K562 (cell line): ENCODE data around the gene SLC24A3. TPM values are rescaled to one million over a fixed set of nuclear protein-coding genes. Genes with fewer than 3 reads are reported as not detected.

Experiments used
- ATAC-seq: fragments of 200-7000 bp; cut with Tn5 transposase; 3 replicates; pipeline ENCODE4 v1.9.1; 2020; ENCODE audit warnings: moderate library complexity
- BruUV-seq: library from RNA; stranded (reverse); fragments of 400-500 nt; replicated peaks from 2 replicates; lab custom pipeline; 2021; lab: Mats Ljungman, UMichigan
- CTCF ChIA-PET: fragments of 300-600 bp; formaldehyde crosslinking; extraction: SDS; loops from one replicate; lab custom pipeline; 2021; ENCODE audit warnings: low intra/inter-chr PET ratio; lab: Yijun Ruan, JAX
- POLR2A ChIA-PET: fragments of 300-600, 350-650 bp; sonication (Branson Sonifier 250); formaldehyde crosslinking; extraction: SDS; loops from one replicate; lab custom pipeline; 2021; ENCODE audit warnings: antibody characterized with exemption, inconsistent platforms; lab: Yijun Ruan, JAX
- DNase-seq, 4 experiments: peaks; one replicate each; pipeline versions ENCODE4 v3.0.0 to v3.0.0-alpha.2; 2011 to 2018; ENCODE audit warnings: low spot score in 3 of 4, mixed read lengths in 3 of 4; ENCODE audit errors: extremely low read depth in 1 of 4
- FAIRE-seq: peaks from 2 replicates; lab custom pipeline; 2011; peaks lifted over from hg19 to GRCh38; lab: Jason Lieb, UNC
- H2AFZ ChIP-seq: 2 replicates; pipeline ENCODE4 v1.6.0; 2011; ENCODE audit warnings: low read depth, low read length, control low read depth, inconsistent platforms
- H3K27ac ChIP-seq: fragments of 200-600 bp; 3 replicates; pipeline ENCODE4 v1.8.0; 2011; ENCODE audit warnings: low read depth, mild to moderate bottlenecking, control low read depth, inconsistent platforms, low read length, moderate library complexity, mixed read lengths; ENCODE audit errors: extremely low read depth
- H3K27me3 ChIP-seq, 2 experiments: fragments of 300-600 bp in 1 of 2; 2 replicates in 1 of 2; 3 replicates in 1 of 2; pipeline versions ENCODE4 v1.6.0 to v1.8.0; 2011; ENCODE audit warnings: inconsistent platforms in 2 of 2, low read length in 2 of 2, mild to moderate bottlenecking in 1 of 2, mixed read lengths in 1 of 2, moderate library complexity in 1 of 2; ENCODE audit not compliant: control insufficient read depth in 2 of 2, insufficient read depth in 2 of 2
- H3K36me3 ChIP-seq: fragments of 300-600 bp; 3 replicates; pipeline ENCODE4 v1.8.0; 2011; ENCODE audit warnings: mild to moderate bottlenecking, low read length, inconsistent platforms; ENCODE audit not compliant: control insufficient read depth, insufficient read depth
- H3K4me1 ChIP-seq, 2 experiments: fragments of 200-600 bp in 1 of 2; replicated peaks in 1 of 2; 2 replicates in 1 of 2; 3 replicates in 1 of 2; pipeline versions ENCODE4 v1.5.1 to v1.8.0; 2011; ENCODE audit warnings: inconsistent platforms in 2 of 2, low read length in 2 of 2, mild to moderate bottlenecking in 1 of 2, mixed read lengths in 1 of 2, moderate library complexity in 1 of 2; ENCODE audit not compliant: control insufficient read depth in 2 of 2, insufficient read depth in 2 of 2
- H3K4me2 ChIP-seq: 2 replicates; pipeline ENCODE4 v1.6.1; 2011; ENCODE audit warnings: low read length, control low read depth, inconsistent platforms, mixed read lengths; ENCODE audit not compliant: insufficient read depth
- H3K4me3 ChIP-seq: fragments of 200-600 bp; sonication (generic), shearing (Covaris generic); 2 replicates; pipeline ENCODE4 v1.5.1; 2016; ENCODE audit warnings: control low read depth, inconsistent platforms
- H3K79me2 ChIP-seq: fragments of 200-600 bp; 3 replicates; pipeline ENCODE4 v1.8.0; 2011; ENCODE audit warnings: low read length, inconsistent platforms; ENCODE audit not compliant: control insufficient read depth, insufficient read depth
- H3K9ac ChIP-seq, 2 experiments: 2 replicates each; pipeline versions ENCODE4 v1.6.0 to v1.6.1; 2011; ENCODE audit warnings: low read depth in 2 of 2, low read length in 2 of 2, control low read depth in 1 of 2, inconsistent platforms in 1 of 2, mild to moderate bottlenecking in 1 of 2, mixed read lengths in 1 of 2; ENCODE audit not compliant: insufficient read depth in 1 of 2
- H3K9me1 ChIP-seq: one replicate; pipeline ENCODE4 v1.6.0; 2011; ENCODE audit warnings: inconsistent platforms, mild to moderate bottlenecking, low read length, moderate library complexity; ENCODE audit not compliant: control insufficient read depth, insufficient read depth
- H3K9me3 ChIP-seq: replicated peaks from 2 replicates; pipeline ENCODE4 v1.5.1; 2011; ENCODE audit warnings: low read depth, low read length, inconsistent platforms; ENCODE audit not compliant: control insufficient read depth, insufficient read depth
- H4K20me1 ChIP-seq: replicated peaks from 2 replicates; pipeline ENCODE4 v1.6.1; 2011; ENCODE audit warnings: low read length, inconsistent platforms, mixed read lengths; ENCODE audit not compliant: control insufficient read depth, insufficient read depth
- BRF1 ChIP-seq: IDR thresholded peaks from 3 replicates; pipeline ENCODE4 v1.6.1; 2011; ENCODE audit warnings: borderline replicate concordance, mild to moderate bottlenecking; ENCODE audit not compliant: insufficient read length; ENCODE audit errors: extremely low read depth
- GTF2E2 ChIP-seq: fragments of 200-800 bp; sonication (Bioruptor generic); IDR thresholded peaks from 2 replicates; pipeline ENCODE4 v1.6.1; 2016; ENCODE audit warnings: missing genetic modification characterization, missing compliant biosample characterization
- POLR2H ChIP-seq: IDR thresholded peaks from 2 replicates; pipeline ENCODE4 v1.6.1; 2016; ENCODE audit warnings: missing genetic modification characterization, low read depth, mild to moderate bottlenecking, control low read depth, missing compliant biosample characterization, moderate library complexity
- RBM25 ChIP-seq: fragments of 200-400 bp; formaldehyde crosslinking; IDR thresholded peaks from 2 replicates; pipeline ENCODE4 v1.6.1; 2018; ENCODE audit warnings: low read length, low read depth, moderate library complexity; ENCODE audit not compliant: severe bottlenecking
- TCF7L2 ChIP-seq: fragments of 150-350 bp; IDR thresholded peaks from 2 replicates; pipeline ENCODE4 v1.6.1; 2016; ENCODE audit warnings: low read depth, mild to moderate bottlenecking, low read length, moderate library complexity
- WGBS: fragments of 100-300 bp; shearing (Covaris generic); methylation state at CpG from one replicate; pipeline ENCODE4 v1.1.6; 2016; ENCODE audit warnings: low coverage, mixed read lengths; ENCODE audit not compliant: insufficient coverage; ENCODE audit errors: missing lambda C conversion rate; 5-methylcytosine and 5-hydroxymethylcytosine counted together
- in situ Hi-C: fragments of 300-500 bp; cut with MboI; formaldehyde crosslinking; loops from 4 replicates; pipeline ENCODE4 v1.15.0; 2018; ENCODE audit warnings: inconsistent platforms, mixed read lengths
- intact Hi-C: fragments of 100-400 bp; cut with micrococcal nuclease; formaldehyde crosslinking; loops from 2 replicates; pipeline ENCODE4 v1.14.2; 2022
- polyA plus RNA-seq, 8 experiments: library from polyadenylated mRNA; depleted of rRNA in 4 of 8; stranded (reverse) in 5 of 8; unstranded in 3 of 8; fragments of >200 nt; fragmentation: Nextera tagmentation in 2 of 8; fragmentation: Illumina TruSeq in 1 of 8; extraction: Ambion mirVana in 2 of 8; extraction: Trizol in 1 of 8; gene quantifications; 2 replicates each; pipeline versions ENCODE4 v1.2.1 to v1.2.3, GENCODE V29; 2011 to 2014; ENCODE audit warnings: inconsistent platforms in 1 of 8, missing spikeins in 1 of 8
- total RNA-seq, 7 experiments: library from RNA; depleted of rRNA in 6 of 7; stranded (reverse); fragments of >200 nt in 6 of 7; fragmentation: Illumina TruSeq in 2 of 7; extraction: Trizol in 2 of 7; gene quantifications; 2 replicates each; pipeline versions ENCODE4 v1.2.1 to v1.2.3, GENCODE V29; 2011 to 2021; ENCODE audit warnings: low replicate concordance in 1 of 7
- TF ChIP-seq, protein P1 (sequence below), 2 experiments: fragments of 450-650 bp; conservative IDR thresholded peaks; 2 replicates each; pipeline ENCODE4 v1.6.1; 2017; ENCODE audit warnings: mild to moderate bottlenecking in 2 of 2, moderate library complexity in 2 of 2
- TF ChIP-seq, protein P2 (sequence below): fragments of 250-450 bp; sonication (Bioruptor Pico); IDR thresholded peaks from 2 replicates; pipeline ENCODE4 v1.5.0; 2022; ENCODE audit warnings: mild to moderate bottlenecking
- TF ChIP-seq, protein P3 (sequence below): fragments of 450-650 bp; conservative IDR thresholded peaks from 2 replicates; pipeline ENCODE4 v1.6.1; 2016; ENCODE audit warnings: missing genetic modification characterization, low read depth, mild to moderate bottlenecking, control low read depth, missing compliant biosample characterization
- TF ChIP-seq, protein P4 (sequence below): sonication (generic); formaldehyde crosslinking; IDR thresholded peaks from 2 replicates; pipeline ENCODE4 v1.8.1; 2022; ENCODE audit warnings: missing genetic modification reagents
- TF ChIP-seq, protein P5 (sequence below): fragments of 250-450 bp; sonication (Bioruptor Pico); IDR thresholded peaks from 2 replicates; pipeline ENCODE4 v1.4.0; 2020; ENCODE audit warnings: mild to moderate bottlenecking, moderate library complexity

SLC24A3 gene
- total and polyA plus RNA-seq, 9 of the 15 experiments (the other 6 are each of a cell fraction or from before 2014, with no cell fraction given) = not detected

DNA sequence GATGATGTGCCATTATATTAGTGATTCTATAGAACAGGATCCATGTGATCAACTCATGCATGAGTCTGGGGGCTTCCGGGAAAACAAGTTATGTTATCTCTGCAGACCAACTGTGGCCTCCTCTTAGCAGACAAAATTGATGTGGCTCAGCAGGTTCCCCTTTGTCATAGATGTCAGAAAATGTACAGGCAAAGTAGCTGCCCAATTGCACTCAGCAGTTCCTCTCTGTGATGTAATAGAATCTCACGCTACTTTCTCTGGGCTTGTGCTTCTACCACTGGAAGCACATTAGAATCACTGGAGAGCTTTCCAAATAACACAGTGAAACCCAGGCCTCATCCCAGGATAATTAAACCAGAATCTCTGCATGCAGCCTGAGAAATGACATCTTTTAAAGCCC is 253.1 kb downstream of the SLC24A3 start:
- Histone ChIP-seq H3K27me3 (no peaks in the 10 kb centered on the region), H3K9me3 (no peaks in the 10 kb centered on the region), H3K36me3 (no peaks in the 10 kb centered on the region), H2AFZ (no peak overlapping the region), H3K4me2 (no peak overlapping the region), H3K9ac (no peak overlapping the region), H3K79me2 (no peaks in the 10 kb centered on the region), H3K27ac (no peak overlapping the region), H3K4me1 (no peaks in the 10 kb centered on the region), H3K4me3 (no peak overlapping the region), H4K20me1 (no peaks in the 10 kb centered on the region), H3K9me1 (no peaks in the 10 kb centered on the region)
- intact Hi-C loops (no loop called here), in situ Hi-C loops (no loop called here)
- DNase-seq = no peak
- POLR2A ChIA-PET = no interaction called here
- BruUV-seq = no TSS peak
- FAIRE-seq = no peak
- ATAC-seq = no peak
- CTCF ChIA-PET = no interaction called here
- WGBS = 0% methylated on average over 2 of the region's 2 CpGs
- TF ChIP-seq BRF1 (no peak), POLR2H (tag) (no peak), GTF2E2 (tag) (no peak), RBM25 (no peak), TCF7L2 (no peak)
- TF ChIP-seq, protein P1, sequence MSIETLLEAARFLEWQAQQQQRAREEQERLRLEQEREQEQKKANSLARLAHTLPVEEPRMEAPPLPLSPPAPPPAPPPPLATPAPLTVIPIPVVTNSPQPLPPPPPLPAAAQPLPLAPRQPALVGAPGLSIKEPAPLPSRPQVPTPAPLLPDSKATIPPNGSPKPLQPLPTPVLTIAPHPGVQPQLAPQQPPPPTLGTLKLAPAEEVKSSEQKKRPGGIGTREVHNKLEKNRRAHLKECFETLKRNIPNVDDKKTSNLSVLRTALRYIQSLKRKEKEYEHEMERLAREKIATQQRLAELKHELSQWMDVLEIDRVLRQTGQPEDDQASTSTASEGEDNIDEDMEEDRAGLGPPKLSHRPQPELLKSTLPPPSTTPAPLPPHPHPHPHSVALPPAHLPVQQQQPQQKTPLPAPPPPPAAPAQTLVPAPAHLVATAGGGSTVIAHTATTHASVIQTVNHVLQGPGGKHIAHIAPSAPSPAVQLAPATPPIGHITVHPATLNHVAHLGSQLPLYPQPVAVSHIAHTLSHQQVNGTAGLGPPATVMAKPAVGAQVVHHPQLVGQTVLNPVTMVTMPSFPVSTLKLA (conservative IDR thresholded peaks at IDR 0.05) = no peak
- TF ChIP-seq, protein P2, sequence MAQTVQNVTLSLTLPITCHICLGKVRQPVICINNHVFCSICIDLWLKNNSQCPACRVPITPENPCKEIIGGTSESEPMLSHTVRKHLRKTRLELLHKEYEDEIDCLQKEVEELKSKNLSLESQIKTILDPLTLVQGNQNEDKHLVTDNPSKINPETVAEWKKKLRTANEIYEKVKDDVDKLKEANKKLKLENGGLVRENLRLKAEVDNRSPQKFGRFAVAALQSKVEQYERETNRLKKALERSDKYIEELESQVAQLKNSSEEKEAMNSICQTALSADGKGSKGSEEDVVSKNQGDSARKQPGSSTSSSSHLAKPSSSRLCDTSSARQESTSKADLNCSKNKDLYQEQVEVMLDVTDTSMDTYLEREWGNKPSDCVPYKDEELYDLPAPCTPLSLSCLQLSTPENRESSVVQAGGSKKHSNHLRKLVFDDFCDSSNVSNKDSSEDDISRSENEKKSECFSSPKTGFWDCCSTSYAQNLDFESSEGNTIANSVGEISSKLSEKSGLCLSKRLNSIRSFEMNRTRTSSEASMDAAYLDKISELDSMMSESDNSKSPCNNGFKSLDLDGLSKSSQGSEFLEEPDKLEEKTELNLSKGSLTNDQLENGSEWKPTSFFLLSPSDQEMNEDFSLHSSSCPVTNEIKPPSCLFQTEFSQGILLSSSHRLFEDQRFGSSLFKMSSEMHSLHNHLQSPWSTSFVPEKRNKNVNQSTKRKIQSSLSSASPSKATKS (CRISPR knock-in tag) = no peak
- TF ChIP-seq, protein P3, sequence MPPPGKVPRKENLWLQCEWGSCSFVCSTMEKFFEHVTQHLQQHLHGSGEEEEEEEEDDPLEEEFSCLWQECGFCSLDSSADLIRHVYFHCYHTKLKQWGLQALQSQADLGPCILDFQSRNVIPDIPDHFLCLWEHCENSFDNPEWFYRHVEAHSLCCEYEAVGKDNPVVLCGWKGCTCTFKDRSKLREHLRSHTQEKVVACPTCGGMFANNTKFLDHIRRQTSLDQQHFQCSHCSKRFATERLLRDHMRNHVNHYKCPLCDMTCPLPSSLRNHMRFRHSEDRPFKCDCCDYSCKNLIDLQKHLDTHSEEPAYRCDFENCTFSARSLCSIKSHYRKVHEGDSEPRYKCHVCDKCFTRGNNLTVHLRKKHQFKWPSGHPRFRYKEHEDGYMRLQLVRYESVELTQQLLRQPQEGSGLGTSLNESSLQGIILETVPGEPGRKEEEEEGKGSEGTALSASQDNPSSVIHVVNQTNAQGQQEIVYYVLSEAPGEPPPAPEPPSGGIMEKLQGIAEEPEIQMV (tag) = no peak
- TF ChIP-seq, protein P4, sequence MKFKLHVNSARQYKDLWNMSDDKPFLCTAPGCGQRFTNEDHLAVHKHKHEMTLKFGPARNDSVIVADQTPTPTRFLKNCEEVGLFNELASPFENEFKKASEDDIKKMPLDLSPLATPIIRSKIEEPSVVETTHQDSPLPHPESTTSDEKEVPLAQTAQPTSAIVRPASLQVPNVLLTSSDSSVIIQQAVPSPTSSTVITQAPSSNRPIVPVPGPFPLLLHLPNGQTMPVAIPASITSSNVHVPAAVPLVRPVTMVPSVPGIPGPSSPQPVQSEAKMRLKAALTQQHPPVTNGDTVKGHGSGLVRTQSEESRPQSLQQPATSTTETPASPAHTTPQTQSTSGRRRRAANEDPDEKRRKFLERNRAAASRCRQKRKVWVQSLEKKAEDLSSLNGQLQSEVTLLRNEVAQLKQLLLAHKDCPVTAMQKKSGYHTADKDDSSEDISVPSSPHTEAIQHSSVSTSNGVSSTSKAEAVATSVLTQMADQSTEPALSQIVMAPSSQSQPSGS = no peak
- TF ChIP-seq, protein P5, sequence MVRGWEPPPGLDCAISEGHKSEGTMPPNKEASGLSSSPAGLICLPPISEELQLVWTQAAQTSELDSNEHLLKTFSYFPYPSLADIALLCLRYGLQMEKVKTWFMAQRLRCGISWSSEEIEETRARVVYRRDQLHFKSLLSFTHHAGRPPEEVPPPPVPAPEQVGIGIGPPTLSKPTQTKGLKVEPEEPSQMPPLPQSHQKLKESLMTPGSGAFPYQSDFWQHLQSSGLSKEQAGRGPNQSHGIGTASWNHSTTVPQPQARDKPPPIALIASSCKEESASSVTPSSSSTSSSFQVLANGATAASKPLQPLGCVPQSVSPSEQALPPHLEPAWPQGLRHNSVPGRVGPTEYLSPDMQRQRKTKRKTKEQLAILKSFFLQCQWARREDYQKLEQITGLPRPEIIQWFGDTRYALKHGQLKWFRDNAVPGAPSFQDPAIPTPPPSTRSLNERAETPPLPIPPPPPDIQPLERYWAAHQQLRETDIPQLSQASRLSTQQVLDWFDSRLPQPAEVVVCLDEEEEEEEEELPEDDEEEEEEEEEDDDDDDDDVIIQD (CRISPR knock-in tag) = no peak
